Measurements from ENCODE around the gene RASGRP3.
A peak's percentile ranks its signal among the peaks of the same experiment; 100 is the strongest.

Gene RASGRP3

DNA sequence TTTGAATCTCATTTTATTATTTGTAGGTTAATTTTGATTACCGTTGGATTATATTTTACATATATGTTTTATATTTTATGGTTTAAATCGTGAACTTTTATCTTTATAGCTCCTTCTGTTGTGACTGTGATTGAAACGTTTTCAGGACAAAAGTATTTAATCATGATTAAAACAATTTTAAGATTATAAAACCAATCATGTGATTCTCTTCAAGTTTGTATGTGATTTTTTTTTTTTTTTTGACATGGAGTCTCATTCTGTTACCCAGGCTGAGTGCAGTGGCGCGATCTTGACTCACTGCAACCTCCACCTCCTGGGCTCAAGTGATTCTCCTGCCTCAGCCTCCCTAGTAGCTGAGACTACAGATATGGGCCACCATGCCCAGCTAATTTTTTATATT is 7.2 kb upstream of the RASGRP3 start:
- ChIA-PET POLR2A (ENCODE audit: low non-redundant PET) (no interaction called here), CTCF (interaction anchor here (0.6 kb wide), 3 partner anchors 154 to 923 kb away, joined by 3 to 7 read pairs (median 4); no protein-coding TSS in a partner anchor)
- H3K27ac ChIP-seq = no peak overlapping the region
- no peak for DNase-seq (ENCODE audit: low spot score)
- TF ChIP-seq, protein P1, sequence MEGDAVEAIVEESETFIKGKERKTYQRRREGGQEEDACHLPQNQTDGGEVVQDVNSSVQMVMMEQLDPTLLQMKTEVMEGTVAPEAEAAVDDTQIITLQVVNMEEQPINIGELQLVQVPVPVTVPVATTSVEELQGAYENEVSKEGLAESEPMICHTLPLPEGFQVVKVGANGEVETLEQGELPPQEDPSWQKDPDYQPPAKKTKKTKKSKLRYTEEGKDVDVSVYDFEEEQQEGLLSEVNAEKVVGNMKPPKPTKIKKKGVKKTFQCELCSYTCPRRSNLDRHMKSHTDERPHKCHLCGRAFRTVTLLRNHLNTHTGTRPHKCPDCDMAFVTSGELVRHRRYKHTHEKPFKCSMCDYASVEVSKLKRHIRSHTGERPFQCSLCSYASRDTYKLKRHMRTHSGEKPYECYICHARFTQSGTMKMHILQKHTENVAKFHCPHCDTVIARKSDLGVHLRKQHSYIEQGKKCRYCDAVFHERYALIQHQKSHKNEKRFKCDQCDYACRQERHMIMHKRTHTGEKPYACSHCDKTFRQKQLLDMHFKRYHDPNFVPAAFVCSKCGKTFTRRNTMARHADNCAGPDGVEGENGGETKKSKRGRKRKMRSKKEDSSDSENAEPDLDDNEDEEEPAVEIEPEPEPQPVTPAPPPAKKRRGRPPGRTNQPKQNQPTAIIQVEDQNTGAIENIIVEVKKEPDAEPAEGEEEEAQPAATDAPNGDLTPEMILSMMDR (conservative IDR thresholded peaks at IDR 0.05; ENCODE audit: low read depth) = no peak

DNA sequence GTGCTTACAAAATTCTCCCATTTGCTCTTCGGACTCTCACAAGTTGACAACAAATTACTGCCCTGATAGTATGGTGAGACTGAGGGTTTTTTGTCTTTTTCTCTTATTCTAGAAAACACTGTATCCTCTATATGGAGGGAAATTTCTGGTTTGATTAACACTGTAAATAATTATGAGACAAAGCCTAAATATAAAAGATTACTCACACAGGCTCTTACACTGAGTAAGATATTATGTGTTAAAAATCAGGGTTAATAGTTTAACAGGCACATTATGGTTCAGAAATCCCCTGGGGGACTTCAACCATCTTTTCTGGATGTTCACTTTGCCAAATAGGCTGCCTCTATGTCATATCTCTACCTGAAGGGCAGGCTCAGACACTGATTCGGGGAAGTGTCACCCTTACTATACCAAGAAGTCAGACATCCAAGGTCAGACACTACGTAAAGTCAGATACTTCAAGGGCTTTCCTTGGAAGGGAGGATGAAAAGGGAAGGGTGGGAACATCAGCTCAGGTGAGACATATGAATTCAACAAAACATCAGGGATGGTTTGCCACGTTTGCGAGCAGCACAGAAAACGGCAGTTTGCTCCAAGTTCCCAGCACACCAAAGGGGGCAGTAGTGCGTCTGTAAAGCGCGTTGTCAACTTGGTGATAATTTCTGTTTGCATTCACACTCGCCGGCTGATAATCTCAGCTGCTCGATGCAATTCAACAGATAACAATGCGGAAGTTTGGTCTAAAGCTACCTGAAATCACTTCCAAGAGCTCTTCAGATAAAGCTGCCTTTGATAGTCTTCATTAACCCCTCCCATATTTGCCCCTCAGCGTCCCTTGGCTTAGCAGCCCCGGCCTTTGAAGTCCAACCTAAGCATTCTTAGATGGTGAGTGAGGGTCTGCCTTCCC is 972 bp upstream of the RASGRP3 start:
- TF ChIP-seq, protein P1 (conservative IDR thresholded peaks at IDR 0.05; ENCODE audit: low read depth) = peak; percentile 82
- peak overlapping the region; percentile 56 for H3K27ac ChIP-seq
- DNase-seq (ENCODE audit: low spot score) = peak; percentile 63
- CTCF ChIA-PET = interaction anchor here (0.6 to 1.2 kb wide), 4 partner anchors 11 to 224 kb away, joined by 4 to 6 read pairs (median 5); no protein-coding TSS in a partner anchor
- POLR2A ChIA-PET (ENCODE audit: low non-redundant PET) = no interaction called here

DNA sequence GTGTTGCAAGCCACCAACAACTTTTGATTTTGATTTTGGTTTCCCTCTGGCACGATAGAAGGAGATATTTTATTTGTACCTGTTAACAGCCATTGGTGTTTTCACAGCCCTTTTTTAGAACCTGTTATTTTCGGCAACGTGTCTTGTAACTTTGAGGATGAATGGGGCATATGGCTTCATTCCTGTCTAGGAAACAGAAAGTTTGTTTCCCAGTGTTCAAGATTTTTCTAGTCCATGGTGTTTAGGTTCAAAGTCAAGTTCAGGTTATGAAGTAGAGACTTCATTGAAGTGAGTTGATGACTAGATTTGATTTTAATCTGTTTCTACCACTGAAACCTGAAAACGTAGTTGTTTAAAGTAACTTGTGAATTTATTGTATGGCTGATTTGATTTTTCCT is 343 bp downstream of the RASGRP3 start:
- DNase-seq (ENCODE audit: low spot score) = no peak
- H3K27ac ChIP-seq = no peak overlapping the region
- TF ChIP-seq, protein P1 (conservative IDR thresholded peaks at IDR 0.05; ENCODE audit: low read depth) = no peak
- ChIA-PET CTCF (no interaction called here), POLR2A (ENCODE audit: low non-redundant PET) (no interaction called here)

DNA sequence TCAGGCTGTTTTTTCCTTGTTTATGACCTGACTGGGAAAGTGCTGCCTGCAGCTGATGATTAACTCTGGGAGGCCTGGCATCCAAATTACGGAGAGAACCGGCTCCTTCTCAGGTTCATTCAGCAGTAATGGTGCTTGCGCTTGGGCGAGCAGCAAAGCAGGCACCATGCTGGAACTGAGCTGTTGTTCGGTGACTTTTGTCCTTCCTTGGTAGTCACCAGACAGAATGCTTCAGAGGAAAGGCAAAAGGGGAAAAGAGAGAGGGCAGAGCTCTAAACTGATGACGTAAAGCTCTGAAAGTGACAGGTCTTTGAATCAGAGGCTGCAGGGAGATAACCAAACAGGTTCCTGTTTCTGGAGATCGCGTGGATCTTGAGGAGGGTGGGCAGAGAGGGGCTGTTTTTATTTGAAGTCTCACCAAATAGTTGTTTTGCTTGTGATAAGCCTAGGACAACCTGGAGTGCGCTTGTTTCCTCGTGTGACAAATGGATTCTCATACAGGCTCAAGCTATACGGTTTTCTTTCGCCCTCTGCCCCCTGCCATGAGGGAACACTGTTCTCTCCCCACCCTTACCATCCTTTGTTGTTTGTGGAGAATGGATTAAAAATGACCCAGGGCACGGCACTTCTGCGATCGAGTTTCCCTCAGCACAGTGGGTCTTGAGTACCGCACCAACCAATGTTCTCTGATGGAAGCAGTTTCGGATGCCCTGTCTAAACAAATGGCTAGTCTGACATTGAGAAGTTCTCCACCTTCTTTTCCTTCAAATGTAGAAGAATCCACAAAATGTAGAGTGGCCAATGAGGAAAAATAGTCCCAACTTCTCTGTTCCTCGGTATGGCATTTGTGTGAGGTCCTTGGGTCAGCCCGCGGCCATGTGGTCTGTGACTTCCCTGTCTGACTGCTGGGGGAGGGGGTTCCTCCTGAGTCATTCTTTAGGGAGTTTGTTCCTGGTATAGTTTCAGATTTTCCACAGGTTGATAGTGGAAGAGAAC is 1.3 kb downstream of the RASGRP3 start:
- ChIA-PET CTCF (interaction anchor here (0.7 kb wide), 1 partner anchor 12 kb away, joined by 3 read pairs; no protein-coding TSS in a partner anchor), POLR2A (ENCODE audit: low non-redundant PET) (no interaction called here)
- no peak for DNase-seq (ENCODE audit: low spot score)
- H3K27ac ChIP-seq = no peak overlapping the region
- TF ChIP-seq, protein P1 (conservative IDR thresholded peaks at IDR 0.05; ENCODE audit: low read depth) = no peak

DNA sequence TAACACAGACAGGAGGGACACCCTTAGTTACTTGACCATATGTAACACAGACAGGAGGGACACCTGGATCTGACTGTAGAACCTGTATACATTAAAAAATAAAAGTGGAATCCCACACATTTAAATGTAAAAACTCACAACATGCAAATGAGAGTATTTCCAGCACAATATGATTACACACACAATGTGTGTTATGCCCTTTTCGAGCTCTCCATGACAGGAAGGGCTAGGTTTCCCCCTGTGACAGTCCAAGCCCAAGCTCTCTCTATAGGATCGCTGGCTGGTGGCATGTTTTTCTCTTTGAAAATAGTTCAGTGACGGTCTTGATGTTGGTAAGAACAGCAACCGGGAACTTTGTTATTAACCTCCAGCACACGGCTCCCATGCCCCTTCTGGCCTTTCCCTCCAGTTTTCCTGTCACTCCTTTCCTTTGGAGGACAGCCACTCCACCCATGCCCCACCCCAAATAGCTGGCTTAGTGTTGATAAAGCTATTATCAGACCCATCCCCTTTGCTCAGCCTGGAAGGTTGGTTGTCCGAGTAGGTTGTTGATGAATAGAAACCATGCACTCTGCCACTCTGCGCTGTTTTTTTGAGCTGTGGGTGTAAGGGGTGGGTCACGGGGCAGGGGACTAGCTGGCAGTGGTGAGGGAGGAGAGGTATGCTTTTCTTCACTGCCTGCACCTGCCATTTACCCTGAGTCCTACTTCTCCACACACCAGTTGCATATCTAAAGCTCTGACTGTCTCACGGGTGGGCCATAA is 2.7 kb downstream of the RASGRP3 start:
- TF ChIP-seq, protein P1 (conservative IDR thresholded peaks at IDR 0.05; ENCODE audit: low read depth) = no peak
- POLR2A ChIA-PET (ENCODE audit: low non-redundant PET) = no interaction called here
- no peak overlapping the region for H3K27ac ChIP-seq
- CTCF ChIA-PET = no interaction called here
- DNase-seq (ENCODE audit: low spot score) = no peak

All from RWPE1 (cell line).